HEK293 (cell line): ENCODE results near the gene KLHL25.
"Not testable (repeated sequence)": the region's sequence is repeated elsewhere in the genome, so short reads cannot be mapped to it uniquely, and the experiment has no call there.

Source experiments
- CTCF ChIA-PET: fragments of 350-600 bp; formaldehyde crosslinking; extraction: SDS; loops from one replicate; lab custom pipeline; 2021; ENCODE audit warnings: antibody characterized with exemption; lab: Yijun Ruan, JAX
- POLR2A ChIA-PET: fragments of 300-600 bp; formaldehyde crosslinking; extraction: SDS; loops from one replicate; lab custom pipeline; 2020; ENCODE audit warnings: antibody characterized with exemption, inconsistent platforms; lab: Yijun Ruan, JAX
- H3K27ac ChIP-seq: fragments of 200-500 bp; sonication (Bioruptor generic); 2 replicates; pipeline ENCODE4 v1.5.1; 2014; ENCODE audit warnings: low read depth, low read length, control low read depth, inconsistent platforms; ENCODE audit errors: extremely low read depth
- H3K36me3 ChIP-seq, 2 experiments: fragments of 200-500 bp in 1 of 2; sonication (Bioruptor generic) in 1 of 2; 1 replicate in 1 of 2; 2 replicates in 1 of 2; pipeline ENCODE4 v1.5.1; 2014 to 2017; ENCODE audit warnings: inconsistent platforms in 2 of 2, low read length in 2 of 2; ENCODE audit not compliant: control insufficient read depth in 2 of 2, insufficient read depth in 1 of 2
- H3K4me1 ChIP-seq: fragments of 200-500 bp; sonication (Bioruptor generic); 2 replicates; pipeline ENCODE4 v1.5.1; 2014; ENCODE audit warnings: mild to moderate bottlenecking, low read length, inconsistent platforms; ENCODE audit not compliant: control insufficient read depth, insufficient read depth
- H3K4me3 ChIP-seq: 2 replicates; pipeline ENCODE4 v1.5.1; 2011; ENCODE audit warnings: low read depth, mild to moderate bottlenecking, control low read depth, low read length, moderate library complexity
- H3K9me3 ChIP-seq: fragments of 200-500 bp; sonication (Bioruptor generic); 2 replicates; pipeline ENCODE4 v1.5.1; 2014; ENCODE audit warnings: low read depth, low read length, inconsistent platforms; ENCODE audit not compliant: control insufficient read depth, insufficient read depth
- GLIS1 ChIP-seq: fragments of 450-650 bp; formaldehyde crosslinking; IDR thresholded peaks from 2 replicates; pipeline ENCODE4 v1.5.1; 2016; ENCODE audit warnings: missing biosample characterization, missing genetic modification characterization
- GLIS2 ChIP-seq: fragments of 450-650 bp; formaldehyde crosslinking; IDR thresholded peaks from 2 replicates; pipeline ENCODE4 v1.5.1; 2016; ENCODE audit warnings: missing biosample characterization, missing genetic modification characterization
- HOXA7 ChIP-seq: sonication (generic); formaldehyde crosslinking; IDR thresholded peaks from 2 replicates; pipeline ENCODE4 v1.8.1; 2022; ENCODE audit warnings: missing genetic modification reagents, borderline replicate concordance
- OSR2 ChIP-seq: fragments of 450-650 bp; formaldehyde crosslinking; IDR thresholded peaks from 2 replicates; pipeline ENCODE4 v1.5.1; 2016; ENCODE audit warnings: missing biosample characterization, missing genetic modification characterization
- PRDM1 ChIP-seq: fragments of 450-650 bp; formaldehyde crosslinking; IDR thresholded peaks from 2 replicates; pipeline ENCODE4; 2016; ENCODE audit warnings: missing biosample characterization, missing genetic modification characterization
- SALL2 ChIP-seq: fragments of 450-650 bp; formaldehyde crosslinking; IDR thresholded peaks from 2 replicates; pipeline ENCODE4 v1.5.0; 2017; ENCODE audit warnings: missing biosample characterization, mild to moderate bottlenecking, missing genetic modification characterization, borderline replicate concordance
- SP3 ChIP-seq: fragments of 450-650 bp; formaldehyde crosslinking; IDR thresholded peaks from 2 replicates; pipeline ENCODE4 v1.5.1; 2016; ENCODE audit warnings: missing biosample characterization, missing genetic modification characterization
- ZBTB26 ChIP-seq: fragments of 450-650 bp; formaldehyde crosslinking; optimal IDR thresholded peaks from 2 replicates; pipeline ENCODE3; 2016; ENCODE audit warnings: missing biosample characterization, mild to moderate bottlenecking, missing genetic modification characterization
- ZBTB44 ChIP-seq: fragments of 450-650 bp; IDR thresholded peaks from 2 replicates; pipeline ENCODE4 v1.5.1; 2018; ENCODE audit warnings: missing biosample characterization, mild to moderate bottlenecking, missing genetic modification characterization
- ZNF2 ChIP-seq: fragments of 450-650 bp; formaldehyde crosslinking; IDR thresholded peaks from 2 replicates; pipeline ENCODE4 v1.5.1; 2016; ENCODE audit warnings: missing biosample characterization, missing genetic modification characterization
- ZNF280D ChIP-seq: fragments of 450-650 bp; formaldehyde crosslinking; IDR thresholded peaks from 2 replicates; pipeline ENCODE4 v1.5.1; 2016; ENCODE audit warnings: missing biosample characterization, missing genetic modification characterization
- ZNF311 ChIP-seq: fragments of 450-650 bp; formaldehyde crosslinking; IDR thresholded peaks from 2 replicates; pipeline ENCODE4 v1.5.1; 2017; ENCODE audit warnings: missing biosample characterization, missing genetic modification characterization, borderline replicate concordance
- ZNF558 ChIP-seq: fragments of 450-650 bp; formaldehyde crosslinking; IDR thresholded peaks from 2 replicates; pipeline ENCODE4 v1.5.1; 2016; ENCODE audit warnings: missing biosample characterization, missing genetic modification characterization
- ZNF585B ChIP-seq: fragments of 450-650 bp; formaldehyde crosslinking; IDR thresholded peaks from 2 replicates; pipeline ENCODE4 v1.5.1; 2016; ENCODE audit warnings: missing biosample characterization, missing genetic modification characterization
- ZNF776 ChIP-seq: fragments of 450-650 bp; formaldehyde crosslinking; IDR thresholded peaks from 2 replicates; pipeline ENCODE4 v1.5.0; 2017; ENCODE audit warnings: missing biosample characterization, missing genetic modification characterization, borderline replicate concordance
- TF ChIP-seq, protein P1 (sequence below): fragments of 450-650 bp; formaldehyde crosslinking; IDR thresholded peaks from 2 replicates; pipeline ENCODE4 v1.5.1; 2016; ENCODE audit warnings: missing biosample characterization, missing genetic modification characterization
- TF ChIP-seq, protein P2 (sequence below): fragments of 450-650 bp; formaldehyde crosslinking; IDR thresholded peaks from 2 replicates; pipeline ENCODE4 v1.5.1; 2016; ENCODE audit warnings: missing biosample characterization, missing genetic modification characterization
- TF ChIP-seq, protein P3 (sequence below): fragments of 450-650 bp; formaldehyde crosslinking; IDR thresholded peaks from 2 replicates; pipeline ENCODE4 v1.5.1; 2017; ENCODE audit warnings: missing biosample characterization, missing genetic modification characterization

The KLHL25 gene

GRCh38 chr15:85802617-85803016 lies 7.9 kb upstream of the KLHL25 start:
- not testable (repeated sequence) for H3K4me3 ChIP-seq, H3K27ac ChIP-seq, H3K36me3 ChIP-seq, H3K9me3 ChIP-seq, H3K4me1 ChIP-seq
- POLR2A ChIA-PET = interaction anchor here (0.8 kb wide), 1 partner anchor 12 kb away, joined by 3 read pairs; no protein-coding TSS in a partner anchor
- CTCF ChIA-PET = interaction anchor here (0.6 to 1.6 kb wide), 7 partner anchors 13 to 1141 kb away, joined by 3 to 7 read pairs (median 4); no protein-coding TSS in a partner anchor
- peak; percentile 61; the same call in 1 of the 2 replicates for TF ChIP-seq ZNF558
- TF ChIP-seq, all 188 proteins: peak for 1; not testable (repeated sequence) for 187

DNA sequence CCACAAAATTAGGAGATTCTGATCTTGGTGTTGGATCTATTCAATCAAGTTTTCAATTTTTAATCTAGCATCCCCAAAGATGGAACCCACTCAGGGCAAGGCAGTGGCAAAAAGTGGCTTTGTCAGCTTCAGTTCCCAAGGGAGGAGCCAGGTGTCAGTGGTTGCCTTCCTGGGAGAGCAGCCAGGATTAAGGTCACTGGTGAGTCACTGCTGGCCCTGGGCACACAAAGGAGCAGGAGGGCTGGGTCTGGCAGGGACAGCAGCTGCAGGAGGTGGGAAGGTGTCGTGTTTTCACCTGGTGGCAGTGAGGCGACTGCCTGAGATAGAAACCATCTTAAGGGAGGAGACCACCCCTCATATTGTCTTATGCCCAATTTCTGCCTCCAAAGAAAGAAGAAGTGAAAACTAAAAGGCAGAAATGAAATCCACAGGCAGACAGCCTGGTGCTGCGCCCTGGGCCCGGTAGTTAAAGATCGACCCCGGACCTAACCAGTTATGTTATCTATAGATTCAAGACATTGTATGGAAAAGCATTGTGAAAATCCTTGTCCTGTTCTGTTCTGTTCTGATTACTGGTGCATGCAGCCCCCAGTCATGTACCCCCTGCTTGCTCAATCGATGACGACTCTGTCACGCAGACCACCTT lies 5.9 kb upstream of the KLHL25 start:
- Histone ChIP-seq H3K4me1 (peaks cover 6% of the 10 kb centered on the region; the same call in 1 of the 2 replicates), H3K27ac (no peak overlapping the region), H3K9me3 (no peaks in the 10 kb centered on the region), H3K36me3 (no peaks in the 10 kb centered on the region), H3K4me3 (no peak overlapping the region)
- CTCF ChIA-PET = interaction anchor here (0.6 to 1.9 kb wide), 11 partner anchors 8 to 295 kb away, joined by 3 to 13 read pairs (median 4); no protein-coding TSS in a partner anchor
- POLR2A ChIA-PET = no interaction called here
- TF ChIP-seq GLIS1 (tag by site-specific recombination) (peak; percentile 94), OSR2 (tag by site-specific recombination) (no peak), ZNF280D (tag by site-specific recombination) (no peak), HOXA7 (CRISPR knock-in tag) (no peak), ZNF311 (tag by site-specific recombination) (no peak), ZNF776 (tag by site-specific recombination) (no peak), ZBTB26 (no peak), GLIS2 (0 out of 2 replicates have a peak, but pooled peaks have one; percentile 24), SALL2 (tag by site-specific recombination) (no peak), PRDM1 (tag by site-specific recombination) (no peak), ZBTB44 (tag by site-specific recombination) (no peak), SP3 (0 out of 2 replicates have a peak, but pooled peaks have one; percentile 12), ZNF2 (tag by site-specific recombination) (no peak), ZNF585B (tag by site-specific recombination) (no peak)
- TF ChIP-seq, protein P1, sequence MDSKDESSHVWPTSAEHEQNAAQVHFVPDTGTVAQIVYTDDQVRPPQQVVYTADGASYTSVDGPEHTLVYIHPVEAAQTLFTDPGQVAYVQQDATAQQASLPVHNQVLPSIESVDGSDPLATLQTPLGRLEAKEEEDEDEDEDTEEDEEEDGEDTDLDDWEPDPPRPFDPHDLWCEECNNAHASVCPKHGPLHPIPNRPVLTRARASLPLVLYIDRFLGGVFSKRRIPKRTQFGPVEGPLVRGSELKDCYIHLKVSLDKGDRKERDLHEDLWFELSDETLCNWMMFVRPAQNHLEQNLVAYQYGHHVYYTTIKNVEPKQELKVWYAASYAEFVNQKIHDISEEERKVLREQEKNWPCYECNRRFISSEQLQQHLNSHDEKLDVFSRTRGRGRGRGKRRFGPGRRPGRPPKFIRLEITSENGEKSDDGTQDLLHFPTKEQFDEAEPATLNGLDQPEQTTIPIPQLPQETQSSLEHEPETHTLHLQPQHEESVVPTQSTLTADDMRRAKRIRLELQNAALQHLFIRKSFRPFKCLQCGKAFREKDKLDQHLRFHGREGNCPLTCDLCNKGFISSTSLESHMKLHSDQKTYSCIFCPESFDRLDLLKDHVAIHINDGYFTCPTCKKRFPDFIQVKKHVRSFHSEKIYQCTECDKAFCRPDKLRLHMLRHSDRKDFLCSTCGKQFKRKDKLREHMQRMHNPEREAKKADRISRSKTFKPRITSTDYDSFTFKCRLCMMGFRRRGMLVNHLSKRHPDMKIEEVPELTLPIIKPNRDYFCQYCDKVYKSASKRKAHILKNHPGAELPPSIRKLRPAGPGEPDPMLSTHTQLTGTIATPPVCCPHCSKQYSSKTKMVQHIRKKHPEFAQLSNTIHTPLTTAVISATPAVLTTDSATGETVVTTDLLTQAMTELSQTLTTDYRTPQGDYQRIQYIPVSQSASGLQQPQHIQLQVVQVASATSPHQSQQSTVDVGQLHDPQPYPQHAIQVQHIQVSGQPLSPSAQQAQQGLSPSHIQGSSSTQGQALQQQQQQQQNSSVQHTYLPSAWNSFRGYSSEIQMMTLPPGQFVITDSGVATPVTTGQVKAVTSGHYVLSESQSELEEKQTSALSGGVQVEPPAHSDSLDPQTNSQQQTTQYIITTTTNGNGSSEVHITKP (tag by site-specific recombination) = no peak
- TF ChIP-seq, protein P2, sequence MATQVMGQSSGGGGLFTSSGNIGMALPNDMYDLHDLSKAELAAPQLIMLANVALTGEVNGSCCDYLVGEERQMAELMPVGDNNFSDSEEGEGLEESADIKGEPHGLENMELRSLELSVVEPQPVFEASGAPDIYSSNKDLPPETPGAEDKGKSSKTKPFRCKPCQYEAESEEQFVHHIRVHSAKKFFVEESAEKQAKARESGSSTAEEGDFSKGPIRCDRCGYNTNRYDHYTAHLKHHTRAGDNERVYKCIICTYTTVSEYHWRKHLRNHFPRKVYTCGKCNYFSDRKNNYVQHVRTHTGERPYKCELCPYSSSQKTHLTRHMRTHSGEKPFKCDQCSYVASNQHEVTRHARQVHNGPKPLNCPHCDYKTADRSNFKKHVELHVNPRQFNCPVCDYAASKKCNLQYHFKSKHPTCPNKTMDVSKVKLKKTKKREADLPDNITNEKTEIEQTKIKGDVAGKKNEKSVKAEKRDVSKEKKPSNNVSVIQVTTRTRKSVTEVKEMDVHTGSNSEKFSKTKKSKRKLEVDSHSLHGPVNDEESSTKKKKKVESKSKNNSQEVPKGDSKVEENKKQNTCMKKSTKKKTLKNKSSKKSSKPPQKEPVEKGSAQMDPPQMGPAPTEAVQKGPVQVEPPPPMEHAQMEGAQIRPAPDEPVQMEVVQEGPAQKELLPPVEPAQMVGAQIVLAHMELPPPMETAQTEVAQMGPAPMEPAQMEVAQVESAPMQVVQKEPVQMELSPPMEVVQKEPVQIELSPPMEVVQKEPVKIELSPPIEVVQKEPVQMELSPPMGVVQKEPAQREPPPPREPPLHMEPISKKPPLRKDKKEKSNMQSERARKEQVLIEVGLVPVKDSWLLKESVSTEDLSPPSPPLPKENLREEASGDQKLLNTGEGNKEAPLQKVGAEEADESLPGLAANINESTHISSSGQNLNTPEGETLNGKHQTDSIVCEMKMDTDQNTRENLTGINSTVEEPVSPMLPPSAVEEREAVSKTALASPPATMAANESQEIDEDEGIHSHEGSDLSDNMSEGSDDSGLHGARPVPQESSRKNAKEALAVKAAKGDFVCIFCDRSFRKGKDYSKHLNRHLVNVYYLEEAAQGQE (tag by site-specific recombination) = no peak
- TF ChIP-seq, protein P3, sequence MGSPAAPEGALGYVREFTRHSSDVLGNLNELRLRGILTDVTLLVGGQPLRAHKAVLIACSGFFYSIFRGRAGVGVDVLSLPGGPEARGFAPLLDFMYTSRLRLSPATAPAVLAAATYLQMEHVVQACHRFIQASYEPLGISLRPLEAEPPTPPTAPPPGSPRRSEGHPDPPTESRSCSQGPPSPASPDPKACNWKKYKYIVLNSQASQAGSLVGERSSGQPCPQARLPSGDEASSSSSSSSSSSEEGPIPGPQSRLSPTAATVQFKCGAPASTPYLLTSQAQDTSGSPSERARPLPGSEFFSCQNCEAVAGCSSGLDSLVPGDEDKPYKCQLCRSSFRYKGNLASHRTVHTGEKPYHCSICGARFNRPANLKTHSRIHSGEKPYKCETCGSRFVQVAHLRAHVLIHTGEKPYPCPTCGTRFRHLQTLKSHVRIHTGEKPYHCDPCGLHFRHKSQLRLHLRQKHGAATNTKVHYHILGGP (tag by site-specific recombination) = no peak
